Sigmoid colon (tissue), 7 donors: ENCODE results near the gene YARS1. TPM values are rescaled to one million over a fixed set of nuclear protein-coding genes. Genes with fewer than 3 reads are reported as not detected.

ENCODE experiments used
- DNase-seq: peaks from one replicate; pipeline ENCODE4 v3.0.0-alpha.2; 2019
- H3K27ac ChIP-seq, 4 donors: fragments of 200-600 bp; sonication (generic); one replicate each; pipeline ENCODE4 v1.5.1; 2016 to 2019; ENCODE audit warnings: mild to moderate bottlenecking in 1 of 4
- H3K27me3 ChIP-seq, 3 donors: fragments of 200-600 bp; sonication (generic); one replicate each; pipeline ENCODE4 v1.5.1; 2019; ENCODE audit warnings: mild to moderate bottlenecking in 1 of 3
- H3K36me3 ChIP-seq, 4 donors: fragments of 200-600 bp; sonication (generic); one replicate each; pipeline ENCODE4 v1.5.1; 2016 to 2019
- H3K4me1 ChIP-seq, 4 donors: fragments of 200-600 bp; sonication (generic); one replicate each; pipeline ENCODE4 v1.5.1; 2017 to 2019
- H3K4me3 ChIP-seq, 4 donors: fragments of 200-600 bp; sonication (generic); one replicate each; pipeline ENCODE4 v1.5.1; 2017 to 2019; ENCODE audit warnings: mild to moderate bottlenecking in 2 of 4, moderate library complexity in 1 of 4
- H3K9me3 ChIP-seq, 4 donors: fragments of 200-600 bp in 3 of 4; sonication (generic) in 3 of 4; one replicate each; pipeline versions ENCODE4 v1.5.1 to v1.6.1; 2013 to 2019
- EP300 ChIP-seq, 4 donors: sonication (generic); formaldehyde crosslinking; IDR thresholded peaks; one replicate each; pipeline ENCODE4 v1.6.1; 2017; ENCODE audit warnings: antibody characterized with exemption in 4 of 4
- POLR2A ChIP-seq, 2 donors: fragments of 450-650 bp; IDR thresholded peaks; one replicate each; pipeline ENCODE4 v1.6.1; 2016; ENCODE audit warnings: antibody characterized with exemption in 2 of 2, mild to moderate bottlenecking in 2 of 2, moderate library complexity in 2 of 2
- POLR2AphosphoS5 ChIP-seq, 4 donors: sonication (generic); formaldehyde crosslinking; IDR thresholded peaks; one replicate each; pipeline ENCODE4 v1.6.1; 2017; ENCODE audit warnings: antibody characterized with exemption in 4 of 4
- WGBS, 2 donors: extraction: QIAGEN DNeasy Blood & Tissue Kit; methylation state at CpG; one replicate each; pipeline ENCODE4 v1.1.7; 2013; 5-methylcytosine and 5-hydroxymethylcytosine counted together
- intact Hi-C: fragments of 100-400 bp; cut with DNase I; formaldehyde crosslinking; loops from one replicate; pipeline ENCODE4 v1.15.1; 2023
- polyA plus RNA-seq, 3 donors: library from polyadenylated mRNA; stranded (reverse); fragments of 200-250 nt; gene quantifications; one replicate each; pipeline ENCODE4 v1.2.3, GENCODE V29; 2013
- total RNA-seq, 4 donors: library from RNA; depleted of rRNA; stranded (reverse); fragments of >200 nt; gene quantifications; one replicate each; pipeline ENCODE4 v1.1.0, GENCODE V29; 2016
- TF ChIP-seq, protein P1 (sequence below), 4 experiments: fragments of 450-650 bp in 3 of 4; fragments of 200-600 bp in 1 of 4; IDR thresholded peaks; one replicate each; pipeline ENCODE4 v1.5.1; 2016 to 2019; ENCODE audit warnings: antibody characterized with exemption in 4 of 4, mild to moderate bottlenecking in 3 of 4, moderate library complexity in 2 of 4
- donor health status: healthy with polysubstance abuse.
- donor health status: Bipolar disorder and iron deficiency.
- donor health status: healthy.

YARS1 gene
- total and polyA plus RNA-seq, 7 donors, result 28.7 to 65.2 (median 33.6) TPM

DNA sequence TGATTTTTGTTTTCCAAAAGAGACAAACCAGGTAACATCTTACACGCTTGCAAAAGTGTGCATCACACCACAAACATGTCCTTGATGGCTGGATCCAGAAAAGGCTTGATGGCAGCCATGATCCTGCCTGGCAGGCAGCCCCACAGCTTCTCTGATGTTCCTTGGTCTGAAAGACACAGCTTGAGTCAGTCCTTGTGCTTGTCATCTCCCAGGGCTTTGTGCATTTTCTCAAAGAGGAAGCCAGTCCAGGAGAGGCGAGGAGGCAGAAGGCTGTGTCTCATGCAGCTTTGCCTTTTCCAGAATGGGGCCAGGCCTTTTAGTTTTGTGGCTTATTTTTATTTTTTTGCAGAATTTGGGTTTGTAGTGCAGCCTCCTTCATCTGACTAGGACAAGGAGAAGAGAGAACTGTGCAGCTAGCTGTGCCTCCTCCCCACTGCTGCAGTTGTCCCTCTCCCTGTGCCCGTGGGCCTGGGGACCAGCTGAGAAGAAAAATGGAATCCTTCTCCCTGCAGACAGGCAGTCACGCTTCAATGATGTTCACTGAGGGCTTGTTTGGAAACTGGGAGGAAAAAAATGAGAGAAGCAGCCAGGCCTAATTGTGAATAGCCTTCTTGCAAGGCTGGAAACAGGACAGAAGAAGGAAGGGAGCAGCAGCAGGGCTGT lies 46.2 kb upstream of the YARS1 start:
- no peak for TF ChIP-seq POLR2AphosphoS5 (IDR thresholded peaks at IDR 0.05)
- no peak for TF ChIP-seq EP300 (IDR thresholded peaks at IDR 0.05)
- TF ChIP-seq, protein P1, sequence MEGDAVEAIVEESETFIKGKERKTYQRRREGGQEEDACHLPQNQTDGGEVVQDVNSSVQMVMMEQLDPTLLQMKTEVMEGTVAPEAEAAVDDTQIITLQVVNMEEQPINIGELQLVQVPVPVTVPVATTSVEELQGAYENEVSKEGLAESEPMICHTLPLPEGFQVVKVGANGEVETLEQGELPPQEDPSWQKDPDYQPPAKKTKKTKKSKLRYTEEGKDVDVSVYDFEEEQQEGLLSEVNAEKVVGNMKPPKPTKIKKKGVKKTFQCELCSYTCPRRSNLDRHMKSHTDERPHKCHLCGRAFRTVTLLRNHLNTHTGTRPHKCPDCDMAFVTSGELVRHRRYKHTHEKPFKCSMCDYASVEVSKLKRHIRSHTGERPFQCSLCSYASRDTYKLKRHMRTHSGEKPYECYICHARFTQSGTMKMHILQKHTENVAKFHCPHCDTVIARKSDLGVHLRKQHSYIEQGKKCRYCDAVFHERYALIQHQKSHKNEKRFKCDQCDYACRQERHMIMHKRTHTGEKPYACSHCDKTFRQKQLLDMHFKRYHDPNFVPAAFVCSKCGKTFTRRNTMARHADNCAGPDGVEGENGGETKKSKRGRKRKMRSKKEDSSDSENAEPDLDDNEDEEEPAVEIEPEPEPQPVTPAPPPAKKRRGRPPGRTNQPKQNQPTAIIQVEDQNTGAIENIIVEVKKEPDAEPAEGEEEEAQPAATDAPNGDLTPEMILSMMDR (IDR thresholded peaks at IDR 0.05), result no peak
- TF ChIP-seq POLR2A (IDR thresholded peaks at IDR 0.05), result no peak
- no peak for DNase-seq
- H3K4me1 ChIP-seq, result peaks cover 0 to 14% (median 7%) of the 10 kb centered on the region in 4 donors
- H3K27me3 ChIP-seq, result no peaks in the 10 kb centered on the region
- H3K4me3 ChIP-seq, result no peak overlapping the region
- 96 to 98% methylated on average over 4 of the region's 4 CpGs for WGBS, 2 donors
- intact Hi-C loops, result no loop called here
- no peak overlapping the region for H3K27ac ChIP-seq
- H3K36me3 ChIP-seq, result peaks cover 0 to 45% (median under 1%) of the 10 kb centered on the region in 4 donors
- H3K9me3 ChIP-seq, result no peaks in the 10 kb centered on the region

DNA sequence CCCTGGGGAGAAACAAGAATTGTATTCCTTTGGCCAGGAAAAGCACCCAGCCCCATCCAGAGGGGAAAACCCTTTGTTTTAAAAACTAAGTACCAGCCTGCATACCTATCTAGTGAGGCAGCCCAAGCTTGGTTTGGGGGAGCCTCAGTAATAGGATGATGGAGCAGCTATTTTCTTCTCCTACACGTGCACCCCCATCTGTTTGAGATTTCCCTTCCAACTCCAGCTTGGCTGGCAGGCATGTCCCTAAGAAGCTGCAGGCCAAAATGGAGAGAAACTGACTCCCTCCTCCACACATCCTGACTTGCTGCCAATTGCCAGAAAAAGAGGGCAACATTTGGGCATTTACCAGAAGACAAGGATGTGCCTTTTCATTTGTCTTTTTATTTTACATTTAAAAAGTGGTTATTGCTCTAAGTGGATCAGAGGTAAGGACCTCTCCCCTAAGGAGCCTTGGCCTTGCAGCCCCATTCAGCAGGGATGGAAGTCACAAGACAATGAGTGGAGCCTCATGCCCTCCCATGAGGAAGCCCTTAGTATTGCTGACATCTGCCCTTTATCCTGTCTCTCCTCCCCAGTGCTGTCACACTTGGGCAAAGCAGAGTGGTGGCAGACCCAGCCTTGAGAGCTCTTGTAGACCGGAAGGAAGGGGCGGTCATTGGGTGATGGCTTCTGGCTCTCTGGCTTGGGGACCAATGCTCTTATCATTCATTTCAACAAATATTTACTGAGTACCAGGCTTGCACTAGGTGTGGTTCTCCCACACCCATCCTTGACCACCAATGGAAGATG lies 44.9 kb upstream of the YARS1 start:
- H3K27ac ChIP-seq, result no peak overlapping the region
- intact Hi-C loops, result no loop called here
- H3K36me3 ChIP-seq, result peaks cover 0 to 53% (median 6%) of the 10 kb centered on the region in 4 donors

DNA sequence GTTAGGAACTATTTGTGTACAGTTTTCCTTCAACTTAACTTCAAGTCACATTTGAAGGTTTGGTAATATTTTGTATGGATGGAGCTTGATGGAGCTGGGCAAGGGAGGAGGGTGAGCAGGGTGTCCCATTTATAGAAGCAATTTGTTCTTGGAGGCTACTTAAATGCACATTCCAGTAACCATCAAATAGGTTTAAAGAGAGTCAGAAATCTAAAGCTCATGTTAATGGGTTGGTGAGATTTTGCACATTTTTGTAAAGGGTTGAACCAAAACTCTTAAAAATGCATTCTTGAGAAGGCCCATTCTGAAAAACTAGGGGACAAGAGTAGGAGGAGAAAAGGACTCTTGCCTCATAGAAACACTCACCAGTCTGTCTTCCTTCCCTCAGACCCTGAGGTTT lies 43.4 kb upstream of the YARS1 start:
- Histone ChIP-seq H3K27me3 (no peaks in the 10 kb centered on the region), H3K4me3 (no peak overlapping the region), H3K4me1 (peaks cover 0 to 10% (median 3%) of the 10 kb centered on the region in 4 donors), H3K27ac (no peak overlapping the region), H3K9me3 (no peaks in the 10 kb centered on the region), H3K36me3 (peaks cover 4 to 68% (median 15%) of the 10 kb centered on the region in 4 donors)
- DNase-seq, result no peak
- no peak for TF ChIP-seq POLR2AphosphoS5 (IDR thresholded peaks at IDR 0.05)
- TF ChIP-seq POLR2A (IDR thresholded peaks at IDR 0.05), result no peak
- TF ChIP-seq, protein P1 (IDR thresholded peaks at IDR 0.05), result no peak
- TF ChIP-seq EP300 (IDR thresholded peaks at IDR 0.05), result no peak
- intact Hi-C loops, result no loop called here

More for the DNA sequence above, 44.9 kb upstream of the YARS1 start:
- DNase-seq, result no peak
- H3K9me3 ChIP-seq, result no peaks in the 10 kb centered on the region
- no peak overlapping the region for H3K4me3 ChIP-seq
- peaks cover 0 to 14% (median 7%) of the 10 kb centered on the region in 4 donors for H3K4me1 ChIP-seq
- TF ChIP-seq, protein P1 (IDR thresholded peaks at IDR 0.05), result no peak
- TF ChIP-seq EP300 (IDR thresholded peaks at IDR 0.05) (no peak), POLR2AphosphoS5 (IDR thresholded peaks at IDR 0.05) (no peak), POLR2A (IDR thresholded peaks at IDR 0.05) (no peak)
- WGBS, 2 donors, result 86 to 94% methylated on average over 3 of the region's 3 CpGs
- no peaks in the 10 kb centered on the region for H3K27me3 ChIP-seq

DNA sequence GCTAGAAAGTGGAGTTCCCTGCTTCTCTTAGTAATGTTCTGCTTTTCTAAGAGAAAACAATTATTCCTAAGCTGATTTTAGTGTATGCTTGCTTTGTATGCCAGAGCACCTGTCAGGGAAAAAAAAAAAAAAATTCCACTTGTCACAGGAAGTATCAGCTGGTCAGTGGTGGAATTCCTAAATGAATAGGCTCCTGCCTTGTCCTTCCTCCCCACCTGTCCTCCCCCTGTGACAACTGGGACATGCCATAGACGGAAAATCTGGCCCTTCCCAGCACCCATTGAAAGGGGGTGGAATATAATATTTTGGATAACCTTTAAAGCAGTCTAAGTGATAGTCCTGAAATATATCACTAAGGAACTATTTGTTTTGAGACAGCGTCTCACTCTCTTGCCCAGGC lies 42.8 kb upstream of the YARS1 start:
- intact Hi-C loops, result no loop called here
- Histone ChIP-seq H3K4me3 (no peak overlapping the region), H3K27ac (no peak overlapping the region), H3K9me3 (no peaks in the 10 kb centered on the region), H3K4me1 (peaks cover 0 to 6% (median 2%) of the 10 kb centered on the region in 4 donors), H3K36me3 (peaks cover 4 to 74% (median 15%) of the 10 kb centered on the region in 4 donors), H3K27me3 (no peaks in the 10 kb centered on the region)
- 95 to 96% methylated on average over 2 of the region's 2 CpGs for WGBS, 2 donors
- DNase-seq, result no peak
- TF ChIP-seq EP300 (IDR thresholded peaks at IDR 0.05), result no peak
- no peak for TF ChIP-seq POLR2A (IDR thresholded peaks at IDR 0.05)
- TF ChIP-seq, protein P1 (IDR thresholded peaks at IDR 0.05), result no peak
- TF ChIP-seq POLR2AphosphoS5 (IDR thresholded peaks at IDR 0.05), result no peak
